NCI-H774 (cell line): Measurements from ENCODE around the gene HPX.

Experiments used
- DNase-seq: peaks from one replicate; lab custom pipeline; 2025; lab: John Stamatoyannopoulos, UW

Gene HPX, protein sequence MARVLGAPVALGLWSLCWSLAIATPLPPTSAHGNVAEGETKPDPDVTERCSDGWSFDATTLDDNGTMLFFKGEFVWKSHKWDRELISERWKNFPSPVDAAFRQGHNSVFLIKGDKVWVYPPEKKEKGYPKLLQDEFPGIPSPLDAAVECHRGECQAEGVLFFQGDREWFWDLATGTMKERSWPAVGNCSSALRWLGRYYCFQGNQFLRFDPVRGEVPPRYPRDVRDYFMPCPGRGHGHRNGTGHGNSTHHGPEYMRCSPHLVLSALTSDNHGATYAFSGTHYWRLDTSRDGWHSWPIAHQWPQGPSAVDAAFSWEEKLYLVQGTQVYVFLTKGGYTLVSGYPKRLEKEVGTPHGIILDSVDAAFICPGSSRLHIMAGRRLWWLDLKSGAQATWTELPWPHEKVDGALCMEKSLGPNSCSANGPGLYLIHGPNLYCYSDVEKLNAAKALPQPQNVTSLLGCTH

DNA sequence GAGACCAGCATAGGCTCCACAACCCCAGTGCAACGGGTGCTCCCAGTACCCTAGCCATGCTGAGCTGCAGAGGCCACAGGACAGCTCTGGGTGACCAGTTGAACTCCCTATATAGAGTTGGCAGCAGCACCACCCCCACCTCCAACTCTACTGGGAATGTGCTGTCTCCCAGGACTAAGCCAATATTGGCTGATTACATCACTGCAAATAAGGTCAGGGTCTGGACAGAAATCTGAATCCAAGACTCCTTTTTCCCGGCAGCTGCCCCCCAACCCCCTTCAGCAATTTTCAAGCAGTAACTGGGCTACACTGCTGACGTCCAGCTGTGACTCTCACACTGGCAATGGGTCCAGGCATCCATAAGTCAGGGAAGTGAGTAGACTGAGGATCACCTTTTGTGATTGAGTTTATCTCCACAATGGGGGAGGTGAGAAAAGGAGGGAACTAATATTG is at the start of gene HPX:
Gene HPX, minus strand, starts transcription at position 82 of the 453 bp plus-strand sequence. Its CDS starts 24 bp downstream, at position 58.
- DNase-seq: no peak

DNA sequence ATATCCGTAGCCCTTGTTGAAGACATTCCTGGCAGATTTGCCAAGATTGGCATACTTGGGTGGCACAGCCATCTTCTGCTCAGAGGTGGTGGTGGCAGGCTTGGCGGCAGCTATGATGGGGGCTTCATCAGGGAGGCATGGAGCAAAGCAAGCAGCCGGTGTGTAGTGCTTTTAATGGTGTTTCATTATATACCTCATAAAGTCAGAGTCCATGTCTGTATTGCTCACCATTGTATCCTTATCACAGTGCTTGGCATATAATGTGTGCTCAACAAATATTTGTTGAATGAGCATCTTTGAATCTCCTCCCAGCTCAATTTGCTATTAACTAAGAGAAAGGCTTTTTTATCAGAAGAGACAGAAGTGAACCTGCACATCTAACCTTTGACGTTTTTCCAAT is 48.5 kb upstream of the HPX start:
- no peak for DNase-seq

DNA sequence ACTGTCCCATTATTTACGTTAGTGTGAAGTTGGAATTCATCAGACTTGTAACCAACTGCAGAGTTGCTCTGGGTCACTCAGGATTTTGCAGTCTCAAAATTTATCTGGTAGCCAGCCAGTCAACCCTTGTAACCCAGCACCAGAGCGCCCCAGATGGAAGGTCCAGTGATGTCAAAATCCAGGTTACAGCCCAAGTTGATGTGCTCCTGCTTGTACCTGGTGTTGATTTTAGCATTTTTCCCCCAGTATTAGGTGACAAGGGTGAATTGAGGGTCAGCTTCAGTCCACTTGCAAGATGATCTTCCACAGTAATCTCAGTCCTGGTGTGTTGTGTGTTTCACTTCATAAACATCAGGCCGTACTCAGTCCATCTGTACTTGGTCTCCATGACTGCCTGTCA is 48.0 kb upstream of the HPX start:
- no peak for DNase-seq

DNA sequence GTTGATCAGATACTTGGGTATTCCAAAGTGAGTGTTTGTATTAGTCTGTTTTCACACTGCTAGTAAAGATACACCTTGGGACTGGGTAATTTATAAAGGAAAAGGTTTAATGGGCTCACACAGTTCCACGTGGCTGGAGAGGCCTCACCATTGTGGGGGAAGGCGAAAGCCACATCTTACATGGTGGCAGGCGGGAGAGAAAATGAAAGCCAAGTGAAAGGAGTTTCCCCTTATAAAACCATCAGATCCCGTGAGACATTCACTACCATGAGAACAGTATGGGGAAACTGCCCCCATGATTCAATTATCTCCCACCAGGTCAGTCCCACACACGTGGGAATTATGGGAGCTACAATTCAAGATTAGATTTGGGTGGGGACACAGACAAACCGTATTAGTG is 47.6 kb upstream of the HPX start:
- no peak for DNase-seq

DNA sequence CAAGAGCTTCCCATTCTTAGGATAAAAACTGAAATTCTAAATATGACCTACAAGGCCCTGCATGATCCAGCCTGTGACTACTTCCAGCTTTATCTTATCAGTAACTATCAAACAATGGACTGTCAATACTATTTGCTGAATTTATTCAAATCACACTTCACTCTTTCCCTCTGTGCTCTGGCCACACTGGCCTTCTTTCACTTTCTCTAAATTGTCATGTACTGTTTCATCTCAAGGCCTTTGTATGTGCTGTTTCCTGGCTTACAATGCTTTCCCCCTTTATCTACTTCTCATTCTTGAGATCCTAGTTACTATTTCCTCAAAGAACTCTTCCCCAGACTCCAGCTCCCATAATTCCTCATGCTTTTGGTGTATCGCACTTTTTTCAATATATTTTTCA is 46.2 kb upstream of the HPX start:
- DNase-seq: no peak

DNA sequence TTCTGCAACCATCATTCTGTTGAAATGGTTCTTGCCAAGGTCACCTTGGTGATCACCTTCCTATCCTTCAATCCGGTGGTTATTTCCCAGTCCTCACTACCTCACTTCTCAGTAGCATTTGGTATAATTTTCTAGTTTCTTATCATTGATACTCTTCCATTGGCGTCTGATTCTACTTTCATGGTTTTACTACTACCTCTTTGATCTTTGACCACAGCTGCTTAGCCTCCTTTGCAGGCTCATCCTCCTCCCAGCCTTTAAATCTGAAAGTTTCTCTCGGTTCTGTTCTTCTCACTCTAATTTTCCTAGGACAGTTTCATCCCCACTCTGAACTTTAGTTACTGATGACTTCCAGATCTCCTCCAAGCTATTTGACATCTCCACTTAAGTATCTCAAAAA is 45.5 kb upstream of the HPX start:
- DNase-seq: no peak

DNA sequence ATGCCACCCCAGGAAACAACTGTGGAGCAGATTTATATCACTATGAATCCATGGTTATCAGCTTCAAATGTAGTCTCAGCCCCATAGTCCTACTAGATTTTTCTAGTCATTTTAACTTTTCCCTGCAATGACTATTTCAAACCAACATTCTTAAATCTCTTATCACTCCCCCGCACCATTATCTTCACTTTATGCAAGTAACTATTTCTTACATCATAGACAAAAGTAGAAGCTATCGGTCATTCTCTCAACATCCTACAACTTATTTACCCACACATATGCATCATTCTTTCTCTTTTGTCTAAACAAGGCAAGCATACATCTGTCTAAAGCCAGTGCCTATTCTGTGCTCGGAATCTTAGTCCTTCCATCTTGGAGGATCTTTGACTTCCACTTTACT is 44.9 kb upstream of the HPX start:
- DNase-seq: no peak

DNA sequence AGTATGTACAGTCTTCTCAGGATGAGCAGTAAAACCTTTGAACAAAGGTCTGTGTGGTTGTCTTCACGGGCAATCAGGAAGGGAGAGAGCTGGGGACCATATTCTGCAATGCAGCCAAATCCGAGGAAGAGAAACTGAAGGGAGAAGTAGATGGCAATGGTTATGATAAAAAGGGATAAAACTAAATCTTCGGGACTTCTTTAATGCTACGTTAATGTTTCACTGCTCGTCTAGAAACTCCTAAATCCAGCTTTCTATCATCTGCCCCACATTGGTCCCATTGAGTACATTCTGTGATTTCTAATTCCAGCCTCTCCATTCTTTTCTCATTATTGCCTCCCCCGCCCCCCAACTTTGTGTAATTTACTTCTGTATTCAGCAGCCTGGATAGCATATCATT is 42.2 kb upstream of the HPX start:
- no peak for DNase-seq

DNA sequence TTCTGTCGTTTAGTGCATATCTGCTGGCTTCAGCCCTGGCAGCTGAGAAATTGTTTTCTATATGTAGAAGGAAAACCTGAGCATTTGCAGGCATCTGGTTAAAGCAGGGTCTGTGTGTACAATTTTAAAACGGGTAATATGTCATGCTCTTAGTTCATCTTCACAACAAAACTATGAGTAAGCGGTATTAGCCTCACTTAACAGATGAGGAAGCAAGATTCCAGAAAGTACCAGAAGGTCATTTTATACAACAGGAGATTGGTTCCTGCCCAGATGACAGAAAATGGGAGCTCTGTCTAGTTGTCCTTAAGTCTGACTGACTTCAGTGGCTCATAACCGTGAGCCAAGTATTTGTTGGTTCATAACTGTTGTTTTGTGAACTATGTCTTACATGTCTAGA is 41.7 kb upstream of the HPX start:
- DNase-seq: no peak

DNA sequence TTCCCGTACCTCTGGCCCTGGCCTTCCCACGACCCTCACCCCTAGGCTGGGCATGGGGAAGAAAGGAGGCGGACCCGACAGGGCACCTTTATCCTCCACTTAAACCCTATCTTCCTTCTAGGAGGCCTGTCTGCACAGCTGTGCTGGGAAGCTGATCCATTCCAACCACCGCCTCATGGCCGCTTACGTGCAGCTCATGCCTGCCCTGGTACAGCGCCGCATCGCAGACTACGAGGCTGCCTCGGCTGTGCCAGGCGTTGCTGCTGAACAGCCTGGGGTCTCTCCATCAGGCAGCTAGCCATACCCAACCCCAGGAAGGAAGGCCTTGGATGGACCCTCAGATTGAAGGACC is 41.1 kb upstream of the HPX start:
- DNase-seq: no peak

DNA sequence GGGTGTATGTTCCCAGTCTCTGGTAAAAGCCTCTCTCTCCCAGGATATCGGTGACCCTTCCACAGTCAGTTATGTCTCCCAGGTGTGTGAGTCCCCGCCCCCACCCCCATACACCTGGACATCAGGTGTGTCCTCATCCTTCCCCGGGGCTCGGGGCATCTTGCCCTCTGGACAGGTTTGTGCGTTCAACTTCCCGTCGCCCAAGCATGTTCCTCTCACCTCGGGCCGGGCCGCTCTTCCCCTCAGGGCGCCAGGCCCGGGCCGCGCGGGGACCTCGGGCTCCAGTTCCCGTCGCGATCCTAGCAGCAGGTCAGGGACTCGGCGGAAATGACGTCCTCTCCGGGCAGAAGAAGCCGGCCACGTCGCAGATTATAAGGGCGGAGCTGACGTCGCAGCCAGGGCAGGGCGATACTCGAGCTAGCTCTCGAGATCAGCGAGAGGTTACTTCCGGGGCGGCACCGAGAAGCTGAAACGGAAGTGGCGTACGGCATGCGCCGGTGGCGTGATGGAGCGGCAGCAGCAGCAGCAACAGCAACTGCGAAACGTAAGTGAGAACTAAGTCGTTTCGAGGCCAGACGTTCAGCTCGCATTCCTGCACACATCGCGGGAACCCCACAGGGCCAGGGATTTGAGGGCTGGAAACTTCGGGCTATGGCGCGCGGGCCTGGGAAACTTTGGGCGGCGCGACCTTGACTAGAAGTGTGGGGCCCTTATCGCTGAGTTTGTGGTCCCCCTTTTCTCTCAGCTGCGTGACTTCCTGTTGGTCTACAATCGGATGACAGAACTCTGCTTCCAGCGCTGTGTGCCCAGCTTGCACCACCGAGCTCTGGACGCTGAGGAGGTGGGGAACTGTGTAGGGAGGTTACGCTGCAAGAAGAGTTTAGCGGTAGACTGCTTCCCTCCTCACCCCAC is 40.5 kb upstream of the HPX start, which contains the start of the genes ARFIP2 and TIMM10B:
Gene ARFIP2, minus strand, starts transcription at position 320 of the 912 bp plus-strand sequence. CDS start 910 bp downstream, outside the sequence.
Gene TIMM10B, plus strand, starts transcription at position 490 of the 912 bp plus-strand sequence. Its CDS starts 16 bp downstream, at position 506.
- DNase-seq: peak; percentile 97

DNA sequence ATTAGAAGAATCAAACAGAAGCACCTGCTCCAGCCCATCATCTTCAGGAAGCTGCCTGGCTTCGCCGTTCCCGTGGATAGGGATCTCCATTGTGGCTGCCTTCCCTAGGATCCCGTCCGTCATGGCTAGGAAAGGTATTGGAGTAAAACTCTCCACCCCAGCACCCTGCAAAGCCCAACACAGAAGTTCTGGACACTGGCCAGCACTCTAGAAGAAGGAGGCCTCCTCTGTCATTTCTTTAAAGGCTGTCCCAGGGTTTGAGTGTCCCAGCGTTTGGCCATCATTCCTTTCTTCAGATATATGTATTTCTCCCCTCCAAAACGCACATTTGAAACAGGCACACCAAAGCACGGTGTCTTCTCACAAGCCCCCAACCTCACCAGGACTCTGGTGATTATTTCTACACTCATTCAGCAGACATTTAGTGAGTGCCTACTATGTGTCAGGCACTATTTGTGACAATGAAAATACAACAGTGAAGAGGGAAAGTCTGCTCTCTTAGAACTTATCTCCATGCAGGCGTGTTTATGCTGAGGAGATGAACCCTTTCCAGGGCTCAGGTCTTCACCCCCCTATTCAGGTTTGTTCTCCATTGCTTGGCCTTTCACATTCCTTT is 39.6 kb upstream of the HPX start:
- DNase-seq: no peak

DNA sequence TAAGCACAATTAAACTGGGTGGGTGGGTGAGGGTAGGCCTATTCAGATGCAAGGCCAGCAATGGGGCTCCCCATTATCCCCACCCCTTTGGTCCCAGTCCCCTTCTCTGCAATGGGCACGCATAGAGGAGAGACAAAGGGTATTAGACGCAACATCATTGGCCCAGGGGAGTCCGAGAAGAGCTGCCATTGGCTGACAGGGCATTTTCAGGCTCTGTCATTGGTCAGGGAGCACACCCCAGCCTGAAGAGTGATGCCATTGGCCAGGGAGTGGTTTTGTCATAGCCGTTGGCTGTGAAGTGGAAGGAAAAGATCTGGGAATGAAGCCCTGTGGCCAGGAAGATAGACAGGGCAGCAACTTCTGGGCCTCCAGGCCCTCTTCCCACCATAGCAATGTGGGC is 35.8 kb upstream of the HPX start:
- DNase-seq: peak; percentile 4

DNA sequence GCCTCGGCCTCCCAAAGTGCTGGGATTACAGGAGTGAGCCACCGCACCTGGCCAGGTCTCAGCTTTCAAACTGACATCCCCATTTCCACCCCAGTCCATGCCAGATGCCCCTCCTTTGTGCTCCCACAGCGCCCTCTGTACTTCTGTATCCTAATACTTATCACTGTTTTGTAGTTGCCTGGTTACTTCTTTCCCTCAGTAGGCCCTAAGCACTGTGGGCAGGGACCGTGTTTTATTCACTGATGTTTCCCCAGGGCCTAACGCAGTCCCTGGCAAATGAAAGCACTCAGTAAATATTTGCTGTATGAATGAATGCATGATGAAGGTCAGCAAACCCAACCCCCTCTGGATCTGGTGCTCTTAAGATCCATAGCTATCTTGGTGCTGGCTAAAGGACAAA is 35.1 kb upstream of the HPX start:
- DNase-seq: peak; percentile 71

DNA sequence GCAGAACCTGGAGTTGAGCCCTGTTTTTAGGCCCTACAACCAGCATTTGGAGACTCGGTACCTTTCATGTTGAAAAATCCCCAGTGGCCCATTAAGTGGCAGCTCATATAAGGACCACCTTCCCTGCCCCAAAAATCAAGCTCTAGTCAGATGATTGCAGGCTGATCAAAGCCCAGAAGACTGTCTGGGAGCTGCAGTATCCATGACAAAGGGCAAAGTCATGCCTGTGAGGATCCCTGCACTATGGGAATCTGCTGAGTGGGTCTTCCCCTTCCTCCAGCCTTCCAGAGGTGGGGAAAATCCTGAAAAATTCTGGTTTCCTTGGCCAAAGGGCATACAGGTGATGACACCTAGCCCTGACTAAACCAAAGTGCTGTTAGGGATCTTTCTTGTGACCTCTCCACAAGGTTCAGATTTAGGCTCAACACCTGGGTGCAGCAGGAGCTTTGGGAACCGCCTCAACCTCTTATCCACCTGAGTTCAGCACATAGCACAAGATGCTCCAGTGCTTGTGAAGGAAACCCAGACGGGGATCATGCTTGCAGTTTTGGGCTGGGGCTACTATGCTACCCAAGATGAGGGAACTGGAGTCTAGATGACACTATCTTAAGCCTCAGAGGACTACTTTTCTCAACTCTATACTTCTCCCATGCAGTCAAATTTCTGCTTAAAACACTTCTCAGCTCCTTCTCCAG is 34.2 kb upstream of the HPX start:
- no peak for DNase-seq

DNA sequence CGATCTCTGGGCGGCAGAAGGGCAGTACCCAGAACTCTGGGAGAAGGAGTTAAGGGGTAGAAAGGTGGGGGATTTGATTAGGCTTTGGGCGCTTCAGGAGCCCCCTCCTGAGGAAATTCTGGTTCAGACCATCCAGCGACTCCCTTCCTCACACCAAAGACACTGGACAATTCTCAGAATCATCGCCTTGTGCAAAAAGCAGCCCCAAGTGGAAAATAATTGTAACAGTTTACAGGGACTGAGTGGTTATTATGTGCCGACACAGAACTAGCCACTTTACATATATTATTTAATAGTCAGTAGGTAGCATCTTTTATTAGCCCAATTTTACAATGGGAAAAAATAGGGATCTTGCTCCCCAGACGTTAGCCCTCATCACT is 33.6 kb upstream of the HPX start:
- DNase-seq: no peak

DNA sequence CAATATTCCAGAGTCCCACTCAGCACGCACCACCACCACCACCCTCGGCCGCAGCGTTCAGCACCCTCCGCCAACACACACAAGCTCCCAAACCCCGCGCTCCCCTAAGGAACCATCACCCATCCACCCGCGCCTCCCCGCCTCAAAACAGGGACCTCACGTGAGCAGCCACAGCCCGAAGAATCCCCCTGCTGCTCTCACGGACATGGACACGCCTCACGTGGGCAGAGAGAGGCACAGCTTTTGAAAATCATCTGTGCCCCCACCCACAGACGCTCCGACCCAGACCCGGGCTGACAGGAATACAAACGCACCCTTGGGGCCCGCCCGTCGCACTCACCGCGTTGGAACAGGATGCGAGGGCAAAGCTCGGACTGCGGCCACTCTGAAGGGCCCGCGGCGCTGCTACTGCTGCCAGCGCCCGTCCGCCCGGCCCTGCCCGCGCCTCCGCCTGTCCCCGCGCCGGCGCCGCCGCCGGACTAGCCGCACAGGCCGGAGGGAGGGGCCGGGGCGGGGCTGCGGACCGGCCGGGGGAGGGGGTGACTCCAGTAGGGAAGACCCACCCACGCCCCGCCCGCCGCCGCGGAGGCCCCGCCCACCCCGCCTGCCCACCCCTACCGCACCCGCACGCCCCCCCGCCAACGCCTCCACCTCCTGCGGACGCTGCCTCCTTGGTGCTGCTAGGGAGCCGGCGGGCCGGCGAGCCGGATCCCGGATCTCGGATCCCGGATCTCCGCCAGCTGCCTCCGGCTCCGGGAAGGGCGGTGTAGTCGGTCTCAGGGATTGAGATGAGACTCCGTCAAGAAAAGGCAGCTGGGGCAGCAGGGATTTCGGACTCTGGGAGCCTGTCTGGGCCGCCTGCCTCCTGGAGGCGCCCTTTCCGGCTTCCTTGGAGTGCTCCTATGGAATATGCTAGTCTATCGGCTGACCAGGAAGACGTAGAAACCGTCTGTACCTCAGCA is 32.9 kb upstream of the HPX start, which contains the start of gene TRIM3:
Gene TRIM3, minus strand, starts transcription at position 491 of the 962 bp plus-strand sequence. CDS start 8,246 bp downstream, outside the sequence.
- DNase-seq: peak; percentile 85

DNA sequence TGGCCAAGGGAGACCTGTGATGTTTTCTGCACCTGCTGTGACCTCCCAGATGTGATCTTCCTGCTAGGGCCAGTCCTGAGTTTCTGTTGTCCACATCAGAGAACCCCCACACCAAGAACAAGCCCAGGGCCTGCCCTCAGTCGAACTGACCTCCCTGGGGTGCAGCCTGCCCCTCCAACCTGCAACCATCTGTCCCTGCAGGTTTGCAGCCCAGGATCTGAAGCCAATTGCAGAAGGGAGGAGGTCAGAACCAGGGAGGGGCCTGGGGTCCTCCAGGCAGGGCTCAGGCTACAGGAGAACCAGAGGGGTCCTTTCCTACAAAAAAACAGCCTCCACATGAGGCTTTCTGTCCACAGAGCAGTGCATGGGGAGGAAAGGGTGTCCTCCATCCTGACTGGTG is 32.1 kb upstream of the HPX start:
- DNase-seq: no peak

DNA sequence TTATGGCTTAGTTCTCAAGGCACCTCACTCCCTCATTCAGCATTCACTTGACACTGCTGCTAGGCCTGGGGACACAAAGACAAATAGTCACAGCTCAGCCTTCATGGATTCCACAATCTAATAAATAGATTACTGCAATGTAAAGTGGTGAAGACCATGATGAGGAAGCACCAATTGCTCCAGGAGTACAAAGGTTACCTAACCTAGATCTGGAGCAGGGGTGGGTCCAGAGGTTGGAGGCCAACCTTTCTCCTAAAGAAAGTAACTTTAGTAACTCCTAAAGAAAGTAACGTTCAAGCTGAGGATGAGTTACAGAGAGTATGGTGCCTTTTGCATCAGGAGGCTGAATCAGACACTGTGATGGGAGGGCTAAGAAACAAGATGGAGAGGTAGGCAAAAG is 28.8 kb upstream of the HPX start:
- DNase-seq: no peak

DNA sequence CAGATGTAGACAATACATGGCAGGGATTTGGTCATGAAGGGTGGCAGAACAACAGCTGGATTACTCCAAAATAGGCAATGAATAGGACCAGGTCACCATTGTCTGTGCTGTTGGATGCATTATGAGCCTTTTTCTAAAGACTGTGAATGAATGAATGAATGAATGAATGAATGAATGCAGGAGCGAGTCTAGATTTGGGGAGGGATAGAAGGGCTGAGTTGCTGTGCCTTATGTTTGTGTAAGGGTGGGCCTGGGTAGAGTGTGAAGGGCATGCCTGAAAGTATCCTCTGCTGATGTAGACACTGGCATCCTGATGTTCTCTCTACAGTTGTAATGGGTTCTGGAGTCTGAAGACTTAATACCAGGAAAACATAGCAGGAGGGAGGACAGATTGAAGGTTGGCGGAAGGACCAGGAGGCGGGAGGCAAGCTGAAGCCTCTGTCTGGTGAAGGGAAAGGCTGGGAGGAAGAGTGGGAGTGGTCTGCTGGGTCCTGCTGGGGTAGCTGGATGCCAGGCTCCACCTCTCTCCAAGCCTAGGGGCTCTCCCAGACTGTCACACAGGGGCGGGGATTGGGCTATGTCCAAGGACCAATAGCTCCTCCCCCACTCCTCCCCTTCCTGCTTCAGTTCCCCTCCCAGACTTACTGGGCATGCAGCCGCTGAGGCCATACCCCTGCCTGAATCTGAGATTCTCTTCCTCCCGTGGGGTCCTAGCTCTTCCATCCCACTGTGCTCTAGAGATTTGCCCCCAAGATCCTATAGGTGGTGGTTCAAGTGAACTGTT is 28.1 kb upstream of the HPX start:
- DNase-seq: peak; percentile 48
